Smooth muscle cell (in vitro differentiated cells): Measurements from ENCODE around the gene SRP68. TPM values are rescaled to one million over a fixed set of nuclear protein-coding genes. Genes with fewer than 3 reads are reported as not detected.

Source experiments
- DNase-seq: peaks from one replicate; lab custom pipeline; 2025; ENCODE audit not compliant: unreplicated experiment; lab: John Stamatoyannopoulos, UW
- H2AFZ ChIP-seq: fragments of 200-600 bp; sonication (generic); 2 replicates; pipeline ENCODE4 v1.6.0; 2016; ENCODE audit warnings: antibody characterized with exemption, low read depth, mild to moderate bottlenecking
- H3F3A ChIP-seq: fragments of 200-600 bp; sonication (generic); 2 replicates; pipeline ENCODE4 v1.6.0; 2017; ENCODE audit warnings: antibody characterized with exemption, low read depth
- H3K27ac ChIP-seq: fragments of 200-600 bp; sonication (generic); 2 replicates; pipeline ENCODE4 v1.5.1; 2016; ENCODE audit warnings: low read depth, mild to moderate bottlenecking
- H3K27me3 ChIP-seq: fragments of 200-600 bp; sonication (generic); 2 replicates; pipeline ENCODE4 v1.6.1; 2016; ENCODE audit warnings: low read depth, mild to moderate bottlenecking
- H3K36me3 ChIP-seq: fragments of 200-600 bp; sonication (generic); 2 replicates; pipeline ENCODE4 v1.5.1; 2016; ENCODE audit warnings: low read depth
- H3K4me1 ChIP-seq: fragments of 200-600 bp; sonication (generic); 2 replicates; pipeline ENCODE4 v1.5.1; 2016; ENCODE audit warnings: low read depth
- H3K4me2 ChIP-seq: fragments of 200-600 bp; sonication (generic); 2 replicates; pipeline ENCODE4 v1.6.0; 2016; ENCODE audit warnings: mild to moderate bottlenecking
- H3K4me3 ChIP-seq: fragments of 200-600 bp; sonication (generic); 2 replicates; pipeline ENCODE4 v1.5.1; 2016; ENCODE audit warnings: mild to moderate bottlenecking
- H3K79me2 ChIP-seq: fragments of 200-600 bp; sonication (generic); 2 replicates; pipeline ENCODE4 v1.6.0; 2016; ENCODE audit warnings: low read depth, mild to moderate bottlenecking
- H3K9ac ChIP-seq: fragments of 200-600 bp; sonication (generic); 2 replicates; pipeline ENCODE4 v1.6.0; 2016; ENCODE audit warnings: low read depth
- H3K9me3 ChIP-seq: fragments of 200-600 bp; sonication (generic); replicated peaks from 2 replicates; pipeline ENCODE4 v1.5.1; 2016; ENCODE audit warnings: low read depth
- H4K20me1 ChIP-seq: fragments of 200-600 bp; sonication (generic); 2 replicates; pipeline ENCODE4 v1.6.0; 2016; ENCODE audit warnings: low read depth
- CTCF ChIP-seq: fragments of 200-600 bp; sonication (generic); IDR thresholded peaks from 2 replicates; pipeline ENCODE4 v1.5.1; 2017; ENCODE audit warnings: borderline replicate concordance, mild to moderate bottlenecking, antibody characterized with exemption; ENCODE audit not compliant: insufficient read depth, poor library complexity, severe bottlenecking
- WGBS: methylation state at CpG from one replicate; pipeline ENCODE4 v1.1.7; 2016; ENCODE audit warnings: low lambda C conversion rate; 5-methylcytosine and 5-hydroxymethylcytosine counted together
- polyA plus RNA-seq: library from polyadenylated mRNA; unstranded; fragments of >200 nt; fragmentation: Nextera tagmentation; extraction: Ambion mirVana; gene quantifications from 2 replicates; pipeline ENCODE4 v1.2.1, GENCODE V29; 2016
- total RNA-seq: library from RNA; depleted of rRNA; stranded (reverse); fragments of >200 nt; gene quantifications from 2 replicates; pipeline ENCODE4 v1.2.3, GENCODE V29; 2014

Gene SRP68
- total and polyA plus RNA-seq, 2 experiments from 2014 or later = 67.5 to 96.3 TPM

DNA sequence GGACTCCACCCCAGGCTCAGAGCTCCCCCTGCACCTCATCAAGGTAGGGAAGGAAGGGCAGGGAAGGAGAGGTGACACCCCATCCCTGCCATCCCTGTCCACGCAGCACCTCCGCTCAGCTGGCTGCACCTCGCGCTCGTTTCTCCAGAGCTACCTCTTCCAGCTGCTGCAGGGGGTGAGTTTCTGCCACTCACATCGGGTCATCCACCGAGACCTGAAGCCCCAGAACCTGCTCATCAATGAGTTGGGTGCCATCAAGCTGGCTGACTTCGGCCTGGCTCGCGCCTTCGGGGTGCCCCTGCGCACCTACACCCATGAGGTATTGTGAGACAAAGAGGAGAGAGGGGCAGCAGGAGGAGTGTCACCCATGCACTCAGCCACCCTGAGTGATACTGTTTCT lies 70.2 kb downstream of the SRP68 start:
- Histone ChIP-seq H3K9me3 (no peaks in the 10 kb centered on the region), H3K27ac (no peak overlapping the region), H2AFZ (no peak overlapping the region), H3K4me3 (no peak overlapping the region), H3K4me2 (no peak overlapping the region), H3K9ac (no peak overlapping the region), H3K36me3 (no peaks in the 10 kb centered on the region), H3K27me3 (no peaks in the 10 kb centered on the region), H3F3A (no peaks in the 10 kb centered on the region), H3K79me2 (no peaks in the 10 kb centered on the region), H4K20me1 (no peaks in the 10 kb centered on the region), H3K4me1 (no peaks in the 10 kb centered on the region)
- WGBS = 98% methylated on average over 12 of the region's 12 CpGs
- DNase-seq = no peak
- no peak for TF ChIP-seq CTCF

- DNase-seq = no peak
- no peak for TF ChIP-seq CTCF
- no peaks in the 10 kb centered on the region for H3K27me3 ChIP-seq
- H2AFZ ChIP-seq = no peak within 1 kb of the TSS
- no peak within 1 kb of the TSS for H3K9ac ChIP-seq
- no peaks in the 10 kb centered on the region for H3K4me1 ChIP-seq
- H3F3A ChIP-seq = no peaks in the 10 kb centered on the region
- no peaks in the 10 kb centered on the region for H3K9me3 ChIP-seq
- H3K4me3 ChIP-seq = no peak within 1 kb of the TSS
- H3K27ac ChIP-seq = no peak within 1 kb of the TSS
- no peaks in the 10 kb centered on the region for H4K20me1 ChIP-seq
- 94% methylated on average over 14 of the region's 21 CpGs for WGBS
- no peaks in the 10 kb centered on the region for H3K36me3 ChIP-seq
- no peak within 1 kb of the TSS for H3K4me2 ChIP-seq
- H3K79me2 ChIP-seq = no peaks in the 10 kb centered on the region
These were observed 71.4 kb downstream of the SRP68 start, which contains the start of gene CDK3 for GRCh38 chr17:76000755-76001521. Gene CDK3 (plus strand): TSS chr17:76000855. CDS start chr17:76001426, 571 bp downstream.

GRCh38 chr17:76000016-76000754 lies 72.1 kb downstream of the SRP68 start:
- Histone ChIP-seq H3K27ac (no peak overlapping the region), H3K27me3 (no peaks in the 10 kb centered on the region), H3K4me1 (no peaks in the 10 kb centered on the region), H3K36me3 (no peaks in the 10 kb centered on the region), H3K4me3 (no peak overlapping the region), H3K4me2 (no peak overlapping the region), H3F3A (no peaks in the 10 kb centered on the region), H3K9me3 (no peaks in the 10 kb centered on the region), H4K20me1 (no peaks in the 10 kb centered on the region), H3K9ac (no peak overlapping the region), H3K79me2 (no peaks in the 10 kb centered on the region), H2AFZ (no peak overlapping the region)
- TF ChIP-seq CTCF = peak; percentile 74
- 74% methylated on average over 31 of the region's 31 CpGs for WGBS
- DNase-seq = no peak
